ENCODE measurements around the gene KMT5B. TPM values are rescaled to one million over a fixed set of nuclear protein-coding genes. Genes with fewer than 3 reads are reported as not detected.
"Not testable (repeated sequence)": the region's sequence is repeated elsewhere in the genome, so short reads cannot be mapped to it uniquely, and the experiment has no call there.

The KMT5B gene
- total and polyA plus RNA-seq, 10 of the 15 experiments (the other 5 are each of a cell fraction or from before 2014, with no cell fraction given) = 4.7 to 21.8 (median 18.0) TPM

DNA sequence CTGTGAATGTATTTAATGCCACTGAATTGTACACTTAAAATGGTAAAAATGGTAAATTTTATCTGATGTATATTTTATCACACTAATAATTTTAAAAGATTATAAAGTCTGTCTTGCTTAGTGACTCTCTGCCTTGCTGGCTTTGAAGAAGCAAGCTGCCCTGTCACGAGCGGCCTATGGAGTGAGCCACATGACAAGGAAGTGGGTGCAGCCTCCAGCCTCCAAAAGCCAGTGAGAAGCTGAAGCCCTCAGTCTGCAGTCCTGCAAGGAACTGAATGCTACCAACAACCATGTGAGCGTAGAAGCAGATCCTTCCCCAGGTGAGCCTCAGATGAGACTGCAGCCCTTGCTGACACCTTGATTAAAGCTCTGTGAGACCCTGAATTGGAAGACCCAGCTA, 38.7 kb upstream of the KMT5B start (continued):
- TF ChIP-seq, protein P1, sequence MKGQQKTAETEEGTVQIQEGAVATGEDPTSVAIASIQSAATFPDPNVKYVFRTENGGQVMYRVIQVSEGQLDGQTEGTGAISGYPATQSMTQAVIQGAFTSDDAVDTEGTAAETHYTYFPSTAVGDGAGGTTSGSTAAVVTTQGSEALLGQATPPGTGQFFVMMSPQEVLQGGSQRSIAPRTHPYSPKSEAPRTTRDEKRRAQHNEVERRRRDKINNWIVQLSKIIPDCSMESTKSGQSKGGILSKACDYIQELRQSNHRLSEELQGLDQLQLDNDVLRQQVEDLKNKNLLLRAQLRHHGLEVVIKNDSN (IDR thresholded peaks at IDR 0.05; ENCODE audit: borderline replicate concordance, extremely low read length, insufficient read depth, low read depth, low read length) = no peak
- TF ChIP-seq TAF1 (IDR thresholded peaks at IDR 0.05; ENCODE audit: borderline replicate concordance, low read depth, low read length) = no peak

DNA sequence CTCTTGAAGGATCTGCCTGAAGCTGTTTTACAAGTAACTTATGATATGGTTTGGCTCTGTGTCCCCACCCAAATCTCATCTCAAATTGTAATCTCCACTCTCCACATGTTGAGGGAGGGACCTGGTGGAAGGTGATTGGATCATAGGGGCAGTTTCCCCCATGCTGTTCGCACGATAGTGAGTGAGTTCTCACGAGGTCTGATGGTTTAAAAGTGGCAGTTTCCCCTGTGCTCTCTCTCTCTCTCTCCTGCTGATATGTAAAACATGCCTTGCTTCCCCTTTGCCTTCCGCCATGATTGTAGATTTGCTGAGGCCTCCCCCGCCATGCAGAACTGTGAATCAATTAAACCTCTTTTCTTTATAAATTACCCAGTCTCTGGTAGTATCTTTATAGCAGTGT, 31.8 kb upstream of the KMT5B start:
- H3K4me1 ChIP-seq (ENCODE audit: control insufficient read depth, insufficient read depth, low read length); in situ Hi-C loops (cut with MboI); H3K27me3 ChIP-seq (replicated peaks in 1 of 2; ENCODE audit: control insufficient read depth in 2 of 2, insufficient read depth in 2 of 2, low read length in 1 of 2); DNase-seq (ENCODE audit: low read depth, low spot score); intact Hi-C loops (cut with micrococcal nuclease; ENCODE audit: unreplicated experiment); H3K27ac ChIP-seq (ENCODE audit: control insufficient read depth, insufficient read depth); RAD21 ChIA-PET (ENCODE audit: unreplicated experiment); H3K9me3 ChIP-seq (replicated peaks; ENCODE audit: control insufficient read depth, insufficient read depth, low read length); FAIRE-seq; H3K36me3 ChIP-seq (ENCODE audit: control insufficient read depth in 2 of 2, insufficient read depth in 2 of 2, low read length in 1 of 2); H3K79me2 ChIP-seq (ENCODE audit: control insufficient read depth, insufficient read depth, low read length); H3K4me2 ChIP-seq (ENCODE audit: control insufficient read depth, insufficient read depth); H3K4me3 ChIP-seq; SMC1A ChIA-PET (ENCODE audit: uncharacterized antibody, unreplicated experiment); ATAC-seq; H4K20me1 ChIP-seq (ENCODE audit: control insufficient read depth, insufficient read depth); H2AFZ ChIP-seq (ENCODE audit: control insufficient read depth, low read depth, low read length); H3K9ac ChIP-seq (ENCODE audit: control insufficient read depth, insufficient read depth, low read length); BruUV-seq (replicated peaks): not testable (repeated sequence)
- POLR2A ChIA-PET = interaction anchor here (0.9 kb wide), 1 partner anchor 27 kb away, joined by 3 read pairs; no protein-coding TSS in a partner anchor
- CTCF ChIA-PET = interaction anchor here (1.1 kb wide), 1 partner anchor 13 kb away, joined by 3 read pairs; no protein-coding TSS in a partner anchor
- WGBS (ENCODE audit: insufficient coverage, insufficient replicate concordance, low lambda C conversion rate, missing lambda C conversion rate) = 64% methylated on average over 5 of the region's 5 CpGs

DNA sequence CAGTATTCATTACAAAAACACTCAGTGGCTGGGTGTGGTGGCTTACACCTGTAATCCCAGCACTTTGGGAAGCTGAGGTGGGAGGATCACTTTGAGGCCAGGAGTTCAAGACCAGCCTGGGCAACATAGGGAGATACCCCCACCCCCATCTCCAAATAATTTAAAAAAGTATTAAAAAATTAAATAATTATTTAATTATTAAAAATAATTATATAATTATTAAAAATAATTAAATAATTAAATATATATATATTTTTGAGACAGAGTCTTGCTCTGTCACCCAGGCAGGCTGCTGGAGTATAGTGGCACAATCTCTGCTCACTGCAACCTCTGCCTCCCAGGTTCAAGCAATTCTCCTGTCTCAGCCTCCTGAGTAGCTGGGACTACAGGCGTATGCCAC, 30.8 kb upstream of the KMT5B start:
- H2AFZ ChIP-seq (ENCODE audit: control insufficient read depth, low read depth, low read length); FAIRE-seq; H4K20me1 ChIP-seq (ENCODE audit: control insufficient read depth, insufficient read depth); BruUV-seq (replicated peaks); H3K27me3 ChIP-seq (replicated peaks in 1 of 2; ENCODE audit: control insufficient read depth in 2 of 2, insufficient read depth in 2 of 2, low read length in 1 of 2); H3K4me2 ChIP-seq (ENCODE audit: control insufficient read depth, insufficient read depth); H3K36me3 ChIP-seq (ENCODE audit: control insufficient read depth in 2 of 2, insufficient read depth in 2 of 2, low read length in 1 of 2); RAD21 ChIA-PET (ENCODE audit: unreplicated experiment); H3K4me3 ChIP-seq; ATAC-seq; H3K79me2 ChIP-seq (ENCODE audit: control insufficient read depth, insufficient read depth, low read length); H3K4me1 ChIP-seq (ENCODE audit: control insufficient read depth, insufficient read depth, low read length); H3K27ac ChIP-seq (ENCODE audit: control insufficient read depth, insufficient read depth); intact Hi-C loops (cut with micrococcal nuclease; ENCODE audit: unreplicated experiment); H3K9ac ChIP-seq (ENCODE audit: control insufficient read depth, insufficient read depth, low read length); DNase-seq (ENCODE audit: low read depth, low spot score); H3K9me3 ChIP-seq (replicated peaks; ENCODE audit: control insufficient read depth, insufficient read depth, low read length); in situ Hi-C loops (cut with MboI): not testable (repeated sequence)
- 100% methylated on average over 1 of the region's 1 CpG for WGBS (ENCODE audit: insufficient coverage, insufficient replicate concordance, low lambda C conversion rate, missing lambda C conversion rate)
- CTCF ChIA-PET = interaction anchor here (1.1 kb wide), 1 partner anchor 14 kb away, joined by 3 read pairs; no protein-coding TSS in a partner anchor
- POLR2A ChIA-PET = interaction anchor here (0.6 to 1.0 kb wide), 3 partner anchors 14 to 710 kb away, joined by 3 to 4 read pairs (median 3); no protein-coding TSS in a partner anchor
- SMC1A ChIA-PET (ENCODE audit: uncharacterized antibody, unreplicated experiment) = interaction anchor here (1.3 kb wide), 1 partner anchor 127 kb away, joined by 3 read pairs; no protein-coding TSS in a partner anchor
